Measurements from ENCODE around the gene SPSB4.

The SPSB4 gene

GRCh38 chr3:141123677-141124410, 72.7 kb downstream of the SPSB4 start:
- no peak for ATAC-seq
- TF ChIP-seq ZFP3 (CRISPR knock-in tag; IDR thresholded peaks at IDR 0.05) (no peak), ZNF8 (CRISPR knock-in tag; IDR thresholded peaks at IDR 0.05) (no peak), TOX (CRISPR knock-in tag; IDR thresholded peaks at IDR 0.05; ENCODE audit: borderline replicate concordance) (no peak), ZNF565 (CRISPR knock-in tag; conservative IDR thresholded peaks at IDR 0.05; ENCODE audit: low read depth) (no peak), ESRRG (CRISPR knock-in tag; IDR thresholded peaks at IDR 0.05) (no peak), TCF4 (CRISPR knock-in tag; IDR thresholded peaks at IDR 0.05; ENCODE audit: borderline replicate concordance) (no peak), ISL1 (CRISPR knock-in tag; IDR thresholded peaks at IDR 0.05) (no peak), PATZ1 (CRISPR knock-in tag; IDR thresholded peaks at IDR 0.05; ENCODE audit: borderline replicate concordance) (no peak), CREB5 (CRISPR knock-in tag; IDR thresholded peaks at IDR 0.05; ENCODE audit: low read depth) (no peak), GLIS3 (CRISPR knock-in tag; IDR thresholded peaks at IDR 0.05) (no peak), ZFP30 (CRISPR knock-in tag; IDR thresholded peaks at IDR 0.05) (no peak), PPARA (CRISPR knock-in tag; IDR thresholded peaks at IDR 0.05; ENCODE audit: borderline replicate concordance) (no peak), ZC3H10 (CRISPR knock-in tag; IDR thresholded peaks at IDR 0.05) (no peak), TSHZ2 (CRISPR knock-in tag; IDR thresholded peaks at IDR 0.05) (no peak), OSR1 (CRISPR knock-in tag; IDR thresholded peaks at IDR 0.05) (no peak), ZNF70 (CRISPR knock-in tag; IDR thresholded peaks at IDR 0.05) (no peak), SNAI2 (CRISPR knock-in tag; IDR thresholded peaks at IDR 0.05) (no peak)

- TF ChIP-seq ZNF565 (CRISPR knock-in tag; conservative IDR thresholded peaks at IDR 0.05; ENCODE audit: low read depth) (no peak), ZNF8 (CRISPR knock-in tag; IDR thresholded peaks at IDR 0.05) (no peak), ESRRG (CRISPR knock-in tag; IDR thresholded peaks at IDR 0.05) (no peak), TSHZ2 (CRISPR knock-in tag; IDR thresholded peaks at IDR 0.05) (no peak), ZNF70 (CRISPR knock-in tag; IDR thresholded peaks at IDR 0.05) (no peak), ZFP30 (CRISPR knock-in tag; IDR thresholded peaks at IDR 0.05) (no peak), SNAI2 (CRISPR knock-in tag; IDR thresholded peaks at IDR 0.05) (no peak), CSRNP3 (CRISPR knock-in tag; IDR thresholded peaks at IDR 0.05) (no peak), CREB5 (CRISPR knock-in tag; IDR thresholded peaks at IDR 0.05; ENCODE audit: low read depth) (no peak), OSR1 (CRISPR knock-in tag; IDR thresholded peaks at IDR 0.05) (no peak), ZFP3 (CRISPR knock-in tag; IDR thresholded peaks at IDR 0.05) (no peak), RARB (CRISPR knock-in tag; IDR thresholded peaks at IDR 0.05) (no peak), ISL1 (CRISPR knock-in tag; IDR thresholded peaks at IDR 0.05) (no peak), POU6F1 (CRISPR knock-in tag; IDR thresholded peaks at IDR 0.05; ENCODE audit: borderline replicate concordance, low read depth) (no peak), BACH2 (CRISPR knock-in tag; IDR thresholded peaks at IDR 0.05; ENCODE audit: borderline replicate concordance) (no peak), CSDC2 (CRISPR knock-in tag; IDR thresholded peaks at IDR 0.05) (no peak), PATZ1 (CRISPR knock-in tag; IDR thresholded peaks at IDR 0.05; ENCODE audit: borderline replicate concordance) (no peak), TOX (CRISPR knock-in tag; IDR thresholded peaks at IDR 0.05; ENCODE audit: borderline replicate concordance) (no peak), TCF4 (CRISPR knock-in tag; IDR thresholded peaks at IDR 0.05; ENCODE audit: borderline replicate concordance) (no peak), GLIS3 (CRISPR knock-in tag; IDR thresholded peaks at IDR 0.05) (no peak)
- ATAC-seq, result no peak
Measured at GRCh38 chr3:141124715-141125114, 73.6 kb downstream of the SPSB4 start.
